Karpas-422 (cell line): Measurements from ENCODE around the gene HSP90B1. TPM values are rescaled to one million over a fixed set of nuclear protein-coding genes. Genes with fewer than 3 reads are reported as not detected.
A peak's percentile ranks its signal among the peaks of the same experiment; 100 is the strongest.

Source experiments
- DNase-seq: peaks from one replicate; pipeline ENCODE4 v3.0.0-alpha.2; 2015
- H2AFZ ChIP-seq: fragments of 200-600 bp; sonication (generic); 2 replicates; pipeline ENCODE4 v1.6.1; 2014; ENCODE audit warnings: antibody characterized with exemption, low read length, mixed read lengths
- H3K27ac ChIP-seq: fragments of 200-600 bp; sonication (generic); 2 replicates; pipeline ENCODE4 v1.5.1; 2014; ENCODE audit warnings: mild to moderate bottlenecking, low read length, moderate library complexity
- H3K27me3 ChIP-seq: fragments of 200-600 bp; sonication (generic); 2 replicates; pipeline ENCODE4 v1.6.1; 2014; ENCODE audit warnings: low read length, mixed read lengths
- H3K36me3 ChIP-seq: fragments of 200-600 bp; sonication (generic); 2 replicates; pipeline ENCODE4 v1.6.1; 2014; ENCODE audit warnings: low read length, mixed read lengths; ENCODE audit not compliant: insufficient read depth
- H3K4me1 ChIP-seq: fragments of 200-600 bp; sonication (generic); 2 replicates; pipeline ENCODE4 v1.6.1; 2014; ENCODE audit warnings: mild to moderate bottlenecking, low read length, mixed read lengths
- H3K4me2 ChIP-seq: fragments of 200-600 bp; sonication (generic); 2 replicates; pipeline ENCODE4 v1.6.1; 2014; ENCODE audit warnings: low read length, low read depth, mild to moderate bottlenecking; ENCODE audit not compliant: poor library complexity, severe bottlenecking
- H3K4me3 ChIP-seq: fragments of 200-600 bp; sonication (generic); 2 replicates; pipeline ENCODE4 v1.5.1; 2014; ENCODE audit warnings: mild to moderate bottlenecking, antibody characterized with exemption, low read length, mixed read lengths
- H3K79me2 ChIP-seq: fragments of 200-600 bp; sonication (generic); 2 replicates; pipeline ENCODE4 v1.6.1; 2014; ENCODE audit warnings: mild to moderate bottlenecking, low read length, mixed read lengths
- H3K9ac ChIP-seq: fragments of 200-600 bp; sonication (generic); 2 replicates; pipeline ENCODE4 v1.6.0; 2014; ENCODE audit warnings: low read length
- H3K9me2 ChIP-seq: fragments of 200-600 bp; sonication (generic), shearing (Covaris generic); replicated peaks from 2 replicates; pipeline ENCODE4 v1.6.0; 2014; ENCODE audit warnings: mild to moderate bottlenecking, low read length, moderate library complexity; ENCODE audit not compliant: insufficient read depth
- H3K9me3 ChIP-seq: fragments of 300-700, 200-600 bp; sonication (generic); 2 replicates; pipeline ENCODE4 v1.6.1; 2014; ENCODE audit warnings: low read length, mixed read lengths
- H4K20me1 ChIP-seq: fragments of 200-600 bp; sonication (generic); 2 replicates; pipeline ENCODE4 v1.6.1; 2014; ENCODE audit warnings: mild to moderate bottlenecking, antibody characterized with exemption, low read length, low read depth; ENCODE audit not compliant: insufficient read depth
- total RNA-seq: library from RNA; depleted of rRNA; stranded (reverse); fragments of >200 nt; shearing (Covaris generic); gene quantifications from 2 replicates; pipeline ENCODE4 v1.2.3, GENCODE V29; 2014; ENCODE audit warnings: low replicate concordance; rRNA removed

HSP90B1 gene
- total RNA-seq, result 327 and 334 TPM in 2 replicates

DNA sequence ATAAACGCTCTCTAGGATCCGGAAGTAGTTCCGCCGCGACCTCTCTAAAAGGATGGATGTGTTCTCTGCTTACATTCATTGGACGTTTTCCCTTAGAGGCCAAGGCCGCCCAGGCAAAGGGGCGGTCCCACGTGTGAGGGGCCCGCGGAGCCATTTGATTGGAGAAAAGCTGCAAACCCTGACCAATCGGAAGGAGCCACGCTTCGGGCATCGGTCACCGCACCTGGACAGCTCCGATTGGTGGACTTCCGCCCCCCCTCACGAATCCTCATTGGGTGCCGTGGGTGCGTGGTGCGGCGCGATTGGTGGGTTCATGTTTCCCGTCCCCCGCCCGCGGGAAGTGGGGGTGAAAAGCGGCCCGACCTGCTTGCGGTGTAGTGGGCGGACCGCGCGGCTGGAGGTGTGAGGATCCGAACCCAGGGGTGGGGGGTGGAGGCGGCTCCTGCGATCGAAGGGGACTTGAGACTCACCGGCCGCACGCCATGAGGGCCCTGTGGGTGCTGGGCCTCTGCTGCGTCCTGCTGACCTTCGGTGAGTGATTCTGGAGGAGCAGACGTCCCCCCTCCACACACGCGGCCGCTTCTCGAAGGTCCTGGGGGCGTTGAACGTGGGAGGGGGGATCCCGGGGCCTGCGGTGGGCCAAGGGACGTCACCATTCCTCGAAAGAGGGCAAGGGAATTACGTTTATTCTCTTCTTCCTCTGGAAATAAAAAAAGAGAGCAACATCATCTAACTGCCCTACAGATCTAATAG, at the start of gene HSP90B1:
Gene HSP90B1 (plus strand): TSS at position 377 of the 753 bp plus-strand sequence. CDS start 106 bp downstream, at position 483.
- Histone ChIP-seq H3K9me2 (no peaks in the 10 kb centered on the region), H3K4me3 (peak within 1 kb of the TSS; percentile 77), H3K4me2 (peak within 1 kb of the TSS; percentile 89), H3K9me3 (no peaks in the 10 kb centered on the region), H3K27me3 (no peaks in the 10 kb centered on the region), H3K27ac (peak within 1 kb of the TSS; percentile 79), H3K9ac (peak within 1 kb of the TSS; percentile 97), H3K4me1 (peaks cover 60% of the 10 kb centered on the region), H3K36me3 (peaks cover 38% of the 10 kb centered on the region), H4K20me1 (peaks cover 42% of the 10 kb centered on the region), H2AFZ (peak within 1 kb of the TSS; percentile 75), H3K79me2 (peaks cover 47% of the 10 kb centered on the region)
- peak; percentile 100 for DNase-seq

- H3K9me3 ChIP-seq, result no peaks in the 10 kb centered on the region
- no peak overlapping the region for H2AFZ ChIP-seq
- H4K20me1 ChIP-seq, result no peaks in the 10 kb centered on the region
- no peaks in the 10 kb centered on the region for H3K36me3 ChIP-seq
- H3K79me2 ChIP-seq, result no peaks in the 10 kb centered on the region
- DNase-seq, result no peak
- no peak overlapping the region for H3K4me3 ChIP-seq
- no peak overlapping the region for H3K4me2 ChIP-seq
- peaks cover 11% of the 10 kb centered on the region for H3K4me1 ChIP-seq
- H3K27me3 ChIP-seq, result no peaks in the 10 kb centered on the region
- H3K27ac ChIP-seq, result no peak overlapping the region
- no peak overlapping the region for H3K9ac ChIP-seq
- no peaks in the 10 kb centered on the region for H3K9me2 ChIP-seq
These were observed 48.9 kb upstream of the HSP90B1 start for GRCh38 chr12:103881261-103881660.

DNA sequence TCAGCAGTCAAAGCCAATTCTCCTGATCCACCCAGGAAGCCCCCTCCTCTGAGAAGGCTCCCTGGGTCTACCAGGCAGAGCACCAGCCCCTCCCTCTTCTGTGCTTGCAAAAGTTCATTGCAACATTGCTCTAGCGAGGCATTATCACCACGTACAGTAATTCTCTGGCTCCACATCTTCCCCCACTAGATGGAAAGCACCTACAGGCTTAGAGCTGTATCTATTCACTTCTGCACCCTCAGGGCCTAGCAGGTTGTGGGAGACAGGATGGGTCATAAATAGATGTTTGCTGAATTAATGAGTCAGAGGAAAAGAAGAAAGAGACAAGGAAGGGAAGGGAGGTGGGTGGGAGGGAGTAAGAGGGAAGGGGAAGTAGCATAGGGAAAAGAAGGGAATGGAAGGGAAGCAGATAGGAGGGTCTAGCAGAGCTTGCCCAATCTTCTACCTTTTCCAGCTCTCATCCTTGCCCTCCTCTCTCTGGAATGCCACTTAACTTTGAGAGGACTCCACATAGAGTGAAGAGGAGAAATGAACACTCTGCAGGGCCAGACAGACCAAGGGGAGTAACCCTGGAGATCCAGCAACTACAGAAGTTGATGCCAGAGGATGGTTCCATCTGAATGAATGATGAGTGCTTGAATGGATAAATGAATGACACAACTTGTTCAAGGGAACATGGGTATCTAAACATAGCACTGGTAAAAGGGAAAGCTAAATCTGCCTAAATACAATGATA, 47.2 kb upstream of the HSP90B1 start:
- no peak overlapping the region for H3K27ac ChIP-seq
- peaks cover 10% of the 10 kb centered on the region for H3K4me1 ChIP-seq

DNA sequence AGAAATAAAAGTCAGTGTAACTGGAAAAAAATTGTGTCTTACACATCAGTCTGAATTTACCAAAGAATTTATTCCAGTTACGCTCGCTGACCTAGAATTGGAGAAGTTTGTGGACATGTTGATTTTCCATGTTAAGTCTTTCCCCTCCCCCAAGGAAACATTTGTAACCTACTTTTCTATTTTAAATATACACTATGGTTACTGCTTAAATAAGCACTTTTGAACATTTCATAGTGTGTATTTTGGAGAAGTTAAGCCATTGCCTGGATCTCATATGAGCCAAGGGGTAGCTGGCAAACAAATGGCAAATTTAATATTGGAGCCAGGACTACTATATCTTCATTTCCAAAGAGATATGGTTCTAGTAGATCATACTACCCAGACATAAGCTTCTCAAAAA, 46.3 kb upstream of the HSP90B1 start:
- Histone ChIP-seq H3K27me3 (no peaks in the 10 kb centered on the region), H3K36me3 (no peaks in the 10 kb centered on the region), H3K27ac (no peak overlapping the region), H3K9ac (no peak overlapping the region), H3K9me3 (no peaks in the 10 kb centered on the region), H3K4me3 (no peak overlapping the region), H3K9me2 (no peaks in the 10 kb centered on the region), H3K4me2 (no peak overlapping the region), H3K79me2 (no peaks in the 10 kb centered on the region), H3K4me1 (peaks cover 8% of the 10 kb centered on the region), H4K20me1 (no peaks in the 10 kb centered on the region), H2AFZ (no peak overlapping the region)
- DNase-seq, result no peak

More for the DNA sequence above, 47.2 kb upstream of the HSP90B1 start:
- Histone ChIP-seq H3K79me2 (no peaks in the 10 kb centered on the region), H3K4me3 (no peak overlapping the region), H3K36me3 (no peaks in the 10 kb centered on the region), H3K9me2 (no peaks in the 10 kb centered on the region), H3K4me2 (no peak overlapping the region), H3K9ac (no peak overlapping the region), H2AFZ (no peak overlapping the region), H3K9me3 (no peaks in the 10 kb centered on the region), H3K27me3 (no peaks in the 10 kb centered on the region), H4K20me1 (no peaks in the 10 kb centered on the region)
- DNase-seq, result no peak

DNA sequence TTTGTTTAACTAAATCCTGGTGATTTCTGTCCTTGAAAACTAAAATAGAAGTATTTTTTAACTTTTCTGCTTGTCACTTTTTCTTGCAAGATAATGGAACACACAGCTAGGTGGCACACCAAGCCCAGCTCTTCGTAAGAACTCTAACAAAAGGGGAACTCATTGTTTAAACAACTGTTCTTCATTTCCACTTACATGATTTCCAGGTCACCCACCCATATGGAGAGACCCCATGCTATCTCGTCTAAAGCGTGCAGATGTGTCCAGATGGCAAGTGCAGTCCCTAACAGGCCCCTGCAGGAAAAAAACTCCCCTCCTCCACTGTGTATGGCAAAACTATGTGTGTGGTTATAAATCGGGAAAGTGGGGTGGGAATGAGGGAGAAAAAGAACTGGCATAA, 45.9 kb upstream of the HSP90B1 start:
- Histone ChIP-seq H3K36me3 (no peaks in the 10 kb centered on the region), H3K79me2 (no peaks in the 10 kb centered on the region), H3K9me3 (no peaks in the 10 kb centered on the region), H2AFZ (0 out of 2 replicates have a peak overlapping the region, but pooled peaks have one; percentile 38), H3K27me3 (no peaks in the 10 kb centered on the region), H4K20me1 (no peaks in the 10 kb centered on the region), H3K27ac (no peak overlapping the region), H3K4me1 (peaks cover 8% of the 10 kb centered on the region), H3K9me2 (no peaks in the 10 kb centered on the region), H3K9ac (no peak overlapping the region), H3K4me2 (no peak overlapping the region), H3K4me3 (no peak overlapping the region)
- DNase-seq, result peak; percentile 74

GRCh38 chr12:103886195-103886797, 43.9 kb upstream of the HSP90B1 start:
- H3K27me3 ChIP-seq, result no peaks in the 10 kb centered on the region
- H3K4me3 ChIP-seq, result no peak overlapping the region
- H3K79me2 ChIP-seq, result no peaks in the 10 kb centered on the region
- H3K27ac ChIP-seq, result no peak overlapping the region
- H3K9me3 ChIP-seq, result no peaks in the 10 kb centered on the region
- H4K20me1 ChIP-seq, result no peaks in the 10 kb centered on the region
- H3K4me2 ChIP-seq, result no peak overlapping the region
- no peak for DNase-seq
- H3K9ac ChIP-seq, result no peak overlapping the region
- H2AFZ ChIP-seq, result no peak overlapping the region
- no peaks in the 10 kb centered on the region for H3K36me3 ChIP-seq
- H3K9me2 ChIP-seq, result no peaks in the 10 kb centered on the region
- peaks cover 3% of the 10 kb centered on the region for H3K4me1 ChIP-seq

- Histone ChIP-seq H3K9me2 (no peaks in the 10 kb centered on the region), H3K4me1 (peaks cover 2% of the 10 kb centered on the region; the same call in 1 of the 2 replicates), H3K4me2 (no peak overlapping the region), H3K79me2 (no peaks in the 10 kb centered on the region), H3K27me3 (no peaks in the 10 kb centered on the region), H4K20me1 (no peaks in the 10 kb centered on the region), H3K9me3 (no peaks in the 10 kb centered on the region), H3K4me3 (no peak overlapping the region), H2AFZ (no peak overlapping the region), H3K9ac (no peak overlapping the region), H3K27ac (no peak overlapping the region), H3K36me3 (no peaks in the 10 kb centered on the region)
- no peak for DNase-seq
These were observed 42.5 kb upstream of the HSP90B1 start for GRCh38 chr12:103887738-103888137.

- Histone ChIP-seq H2AFZ (no peak overlapping the region), H3K9me3 (no peaks in the 10 kb centered on the region), H3K4me2 (no peak overlapping the region), H3K9me2 (no peaks in the 10 kb centered on the region), H4K20me1 (no peaks in the 10 kb centered on the region), H3K79me2 (no peaks in the 10 kb centered on the region), H3K27ac (no peak overlapping the region), H3K4me1 (no peaks in the 10 kb centered on the region), H3K27me3 (no peaks in the 10 kb centered on the region), H3K9ac (no peak overlapping the region), H3K4me3 (no peak overlapping the region), H3K36me3 (no peaks in the 10 kb centered on the region)
- no peak for DNase-seq
These were observed 32.9 kb upstream of the HSP90B1 start for GRCh38 chr12:103897316-103897715.
